Osteocyte (in vitro differentiated cells): ENCODE data around the gene DKK2. TPM values are rescaled to one million over a fixed set of nuclear protein-coding genes. Genes with fewer than 3 reads are reported as not detected.

ENCODE experiments used
- DNase-seq: peaks from one replicate; pipeline ENCODE4 v3.0.0; 2021; ENCODE audit warnings: mixed read lengths; ENCODE audit not compliant: unreplicated experiment; ENCODE audit errors: extremely low spot score
- H3K27ac Mint-ChIP-seq: one replicate; pipeline ENCODE4 v1.8.0; 2021; ENCODE audit warnings: mild to moderate bottlenecking, mixed read lengths; ENCODE audit not compliant: unreplicated experiment
- H3K27me3 Mint-ChIP-seq: one replicate; pipeline ENCODE4 v1.8.0; 2021; ENCODE audit warnings: mixed read lengths; ENCODE audit not compliant: unreplicated experiment
- H3K36me3 Mint-ChIP-seq: one replicate; pipeline ENCODE4 v1.8.0; 2021; ENCODE audit warnings: mixed read lengths; ENCODE audit not compliant: unreplicated experiment
- H3K4me1 Mint-ChIP-seq: one replicate; pipeline ENCODE4 v1.8.0; 2021; ENCODE audit warnings: mixed read lengths; ENCODE audit not compliant: unreplicated experiment
- H3K4me3 Mint-ChIP-seq: one replicate; pipeline ENCODE4 v1.8.0; 2021; ENCODE audit warnings: mild to moderate bottlenecking, moderate library complexity, mixed read lengths; ENCODE audit not compliant: unreplicated experiment
- H3K9me3 Mint-ChIP-seq: one replicate; pipeline ENCODE4 v1.8.0; 2021; ENCODE audit warnings: mixed read lengths; ENCODE audit not compliant: unreplicated experiment
- CTCF ChIP-seq: fragments of 200-600 bp; sonication (generic); IDR thresholded peaks from 2 replicates; pipeline ENCODE4 v1.5.0; 2021; ENCODE audit warnings: antibody characterized with exemption, mild to moderate bottlenecking, moderate library complexity
- total RNA-seq: library from RNA; stranded (reverse); gene quantifications from 2 replicates; pipeline ENCODE4 v1.2.1, GENCODE V29; 2021

Gene DKK2
- total RNA-seq, 1 donor from 2014 or later = 206 TPM

DNA sequence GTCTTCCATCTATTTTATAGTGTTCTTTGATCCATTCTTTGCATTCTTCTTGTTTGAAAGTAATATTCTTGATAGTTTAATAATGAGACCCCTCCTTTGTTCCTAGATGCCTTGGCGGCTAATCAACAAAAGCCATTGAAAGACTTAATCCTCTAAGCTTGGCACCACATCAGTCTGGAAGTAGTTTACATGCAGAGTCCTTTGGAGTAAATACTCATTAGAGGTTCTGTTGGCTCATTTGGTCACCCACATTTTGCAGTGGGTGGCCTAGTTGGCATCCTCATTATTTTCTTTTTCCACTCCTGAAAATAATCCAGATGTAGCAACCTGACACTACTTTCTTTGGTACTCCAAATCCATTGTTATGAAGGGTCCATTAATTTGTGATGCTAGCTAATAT, 64.5 kb downstream of the DKK2 start:
- no peak for TF ChIP-seq CTCF
- no peaks in the 10 kb centered on the region for H3K27me3 Mint-ChIP-seq
- H3K4me3 Mint-ChIP-seq = no peak overlapping the region
- H3K9me3 Mint-ChIP-seq = peaks cover 29% of the 10 kb centered on the region
- H3K27ac Mint-ChIP-seq = no peak overlapping the region
- no peak for DNase-seq
- peaks cover 26% of the 10 kb centered on the region for H3K36me3 Mint-ChIP-seq
- H3K4me1 Mint-ChIP-seq = peaks cover 21% of the 10 kb centered on the region

DNA sequence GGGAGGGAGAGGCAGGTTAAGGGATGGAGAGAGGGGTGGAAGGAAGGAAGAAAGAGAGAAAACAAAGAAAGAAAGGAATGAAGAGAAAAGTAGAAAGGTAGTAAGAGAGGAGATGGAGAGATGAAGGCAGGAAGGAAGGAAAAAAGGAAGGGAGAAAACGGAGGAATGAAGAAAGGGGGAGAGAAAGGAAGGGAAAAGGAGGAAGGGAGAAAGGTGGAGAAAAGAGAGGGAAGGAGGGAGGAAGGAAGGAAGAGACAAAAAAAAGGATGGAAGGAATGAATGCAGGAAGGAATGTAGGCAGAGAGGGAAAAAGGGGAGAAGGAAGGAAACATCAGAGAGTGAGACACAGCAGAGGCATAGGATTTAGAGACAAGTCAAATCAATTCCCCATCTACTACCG, 68.2 kb downstream of the DKK2 start:
- Mint-ChIP-seq H3K36me3 (peaks cover 27% of the 10 kb centered on the region), H3K4me1 (peaks cover 21% of the 10 kb centered on the region), H3K27me3 (no peaks in the 10 kb centered on the region), H3K4me3 (no peak overlapping the region), H3K9me3 (peaks cover 12% of the 10 kb centered on the region), H3K27ac (peak overlapping the region; percentile 24)
- no peak for DNase-seq
- TF ChIP-seq CTCF = no peak

- Mint-ChIP-seq H3K27me3 (no peaks in the 10 kb centered on the region), H3K36me3 (peaks cover 8% of the 10 kb centered on the region), H3K4me3 (no peak overlapping the region), H3K4me1 (peaks cover 7% of the 10 kb centered on the region), H3K27ac (no peak overlapping the region), H3K9me3 (peaks cover 4% of the 10 kb centered on the region)
- no peak for TF ChIP-seq CTCF
- no peak for DNase-seq
Observed at GRCh38 chr4:106953036-106953705, 82.9 kb downstream of the DKK2 start.

DNA sequence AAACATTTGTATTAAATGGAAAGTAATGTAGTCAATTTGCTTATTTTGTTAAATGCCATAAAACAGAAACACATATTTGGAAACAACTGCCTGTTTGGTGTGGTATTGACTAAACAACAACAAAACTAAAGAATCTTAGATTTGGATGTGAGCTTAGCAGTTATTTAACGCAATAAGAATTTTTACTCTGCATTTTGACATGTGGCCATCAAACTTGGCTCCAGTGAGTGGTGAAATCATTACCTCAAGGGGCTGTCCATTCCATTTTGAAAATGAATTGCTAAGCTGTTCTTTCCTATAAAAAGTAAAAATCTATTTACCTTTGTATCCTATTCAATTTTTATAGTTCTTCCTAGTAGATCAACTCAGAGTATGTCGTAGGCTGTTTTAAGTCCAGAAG, 84.2 kb downstream of the DKK2 start:
- no peaks in the 10 kb centered on the region for H3K27me3 Mint-ChIP-seq
- peaks cover 10% of the 10 kb centered on the region for H3K36me3 Mint-ChIP-seq
- H3K4me3 Mint-ChIP-seq = no peak overlapping the region
- TF ChIP-seq CTCF = no peak
- H3K4me1 Mint-ChIP-seq = peaks cover 7% of the 10 kb centered on the region
- H3K27ac Mint-ChIP-seq = no peak overlapping the region
- DNase-seq = no peak
- peaks cover 4% of the 10 kb centered on the region for H3K9me3 Mint-ChIP-seq

DNA sequence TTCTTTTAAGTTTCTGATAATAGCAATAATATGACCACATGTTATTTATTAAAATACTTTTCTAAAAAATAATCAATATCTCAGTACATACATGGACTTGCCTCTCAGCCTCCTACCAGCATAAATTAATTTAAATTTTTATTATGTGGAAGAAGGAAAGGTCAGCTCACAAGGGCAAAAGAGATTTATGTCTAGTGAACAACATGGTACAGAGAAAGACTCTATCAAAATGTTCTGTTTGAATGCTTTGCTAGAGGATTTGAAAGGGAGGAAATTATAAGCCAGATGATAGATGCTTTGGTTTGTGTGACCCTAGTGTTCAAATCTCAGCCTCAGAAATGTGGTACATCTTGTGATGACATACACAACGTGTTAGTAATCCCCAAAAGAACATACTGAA, 94.3 kb downstream of the DKK2 start:
- H3K36me3 Mint-ChIP-seq = peaks cover 7% of the 10 kb centered on the region
- no peak overlapping the region for H3K27ac Mint-ChIP-seq
- no peaks in the 10 kb centered on the region for H3K27me3 Mint-ChIP-seq
- DNase-seq = no peak
- H3K4me1 Mint-ChIP-seq = peaks cover 17% of the 10 kb centered on the region
- H3K4me3 Mint-ChIP-seq = no peak overlapping the region
- TF ChIP-seq CTCF = no peak
- no peaks in the 10 kb centered on the region for H3K9me3 Mint-ChIP-seq
